Ramos (cell line): ENCODE measurements around the gene DGCR2.

Experiments
- in situ Hi-C: fragments of 300-500 bp; cut with MboI; formaldehyde crosslinking; loops from one replicate; pipeline ENCODE4 v1.14.3; 2022; ENCODE audit warnings: low sequenced_read_pairs; ENCODE audit not compliant: unreplicated experiment

DGCR2 gene

GRCh38 chr22:19147195-19147780 is 25.1 kb upstream of the DGCR2 start:
- in situ Hi-C loops, result no loop called here

GRCh38 chr22:19146215-19146968 is 24.2 kb upstream of the DGCR2 start:
- in situ Hi-C loops, result no loop called here

- in situ Hi-C loops, result no loop called here
Observed at GRCh38 chr22:19143967-19144400, 21.8 kb upstream of the DGCR2 start.

- in situ Hi-C loops, result no loop called here
Observed at GRCh38 chr22:19143212-19143611, 21.0 kb upstream of the DGCR2 start.

- in situ Hi-C loops, result no loop called here
Observed at GRCh38 chr22:19142394-19142793, 20.2 kb upstream of the DGCR2 start.

GRCh38 chr22:19139974-19140373 is 17.8 kb upstream of the DGCR2 start:
- in situ Hi-C loops, result no loop called here

- in situ Hi-C loops, result no loop called here
Observed at GRCh38 chr22:19139001-19139356, 16.8 kb upstream of the DGCR2 start.

GRCh38 chr22:19138217-19139000 is 16.2 kb upstream of the DGCR2 start:
- in situ Hi-C loops, result no loop called here

- in situ Hi-C loops, result no loop called here
Observed at GRCh38 chr22:19137384-19138216, 15.4 kb upstream of the DGCR2 start.

GRCh38 chr22:19136915-19137314 is 14.7 kb upstream of the DGCR2 start:
- in situ Hi-C loops, result no loop called here

GRCh38 chr22:19134874-19135273 is 12.7 kb upstream of the DGCR2 start:
- in situ Hi-C loops, result no loop called here

GRCh38 chr22:19134176-19134831 is 12.1 kb upstream of the DGCR2 start:
- in situ Hi-C loops, result no loop called here

GRCh38 chr22:19133561-19133960 is 11.3 kb upstream of the DGCR2 start:
- in situ Hi-C loops, result no loop called here

- in situ Hi-C loops, result no loop called here
Observed at GRCh38 chr22:19132693-19133400, 10.6 kb upstream of the DGCR2 start.

GRCh38 chr22:19132153-19132552 is 9.9 kb upstream of the DGCR2 start:
- in situ Hi-C loops, result no loop called here

GRCh38 chr22:19131685-19132015 is 9.4 kb upstream of the DGCR2 start:
- in situ Hi-C loops, result no loop called here

GRCh38 chr22:19130959-19131684 is 8.9 kb upstream of the DGCR2 start, which contains the start of gene TSSK2:
Gene TSSK2, plus strand, starts transcription at chr22:19131308. Its CDS starts 92 bp downstream, at chr22:19131400.
- in situ Hi-C loops, result no loop called here

GRCh38 chr22:19129871-19130270 is 7.7 kb upstream of the DGCR2 start:
- in situ Hi-C loops, result no loop called here
